Right hindlimb (tissue), 1 donor: Measurements from ENCODE around the gene FAM53A.
A peak's percentile ranks its signal among the peaks of the same experiment; 100 is the strongest.

Experiments used
- DNase-seq: peaks from one replicate; pipeline ENCODE4 v3.0.0-alpha.2; 2018

FAM53A gene

GRCh38 chr4:1637580-1638271 lies 46.4 kb downstream of the FAM53A start:
- DNase-seq: no peak

DNA sequence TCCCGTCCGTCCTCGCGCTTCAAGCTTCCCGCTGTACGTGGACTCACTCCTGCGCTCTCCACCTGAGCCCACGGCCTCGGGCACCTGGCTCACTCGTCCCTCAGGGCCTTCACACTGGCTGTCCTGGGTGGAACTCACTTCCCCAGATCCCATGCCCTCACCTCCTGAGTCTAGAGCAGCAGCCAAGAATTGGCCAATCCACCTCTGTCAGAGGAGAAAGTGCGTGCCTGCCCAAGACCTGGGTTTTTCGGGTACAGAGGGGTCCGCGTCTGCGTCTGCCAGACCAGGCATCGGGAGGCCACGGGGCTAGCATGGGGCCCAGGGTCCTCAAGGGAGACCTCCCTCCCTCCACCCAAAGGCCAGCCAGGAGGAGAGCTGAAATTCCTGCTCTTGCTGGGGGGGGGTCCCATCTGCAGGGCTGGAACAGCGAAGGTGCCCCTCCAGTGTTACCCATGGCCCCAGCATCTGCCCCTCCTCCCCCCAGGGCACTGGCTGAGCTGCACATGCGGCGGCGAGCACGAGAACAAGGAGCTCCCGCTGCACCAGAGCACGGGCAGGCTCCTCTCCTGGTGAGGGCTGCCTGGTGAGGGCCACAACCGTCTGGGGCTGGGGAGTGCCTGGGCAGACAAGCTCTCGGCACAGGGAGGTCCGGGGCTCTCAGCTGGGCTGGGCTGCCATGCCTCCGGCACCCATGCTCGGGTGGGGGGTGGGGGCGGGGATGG lies 47.5 kb downstream of the FAM53A start:
- DNase-seq: no peak

- DNase-seq: no peak
Measured at GRCh38 chr4:1635464-1635863, 48.6 kb downstream of the FAM53A start.

DNA sequence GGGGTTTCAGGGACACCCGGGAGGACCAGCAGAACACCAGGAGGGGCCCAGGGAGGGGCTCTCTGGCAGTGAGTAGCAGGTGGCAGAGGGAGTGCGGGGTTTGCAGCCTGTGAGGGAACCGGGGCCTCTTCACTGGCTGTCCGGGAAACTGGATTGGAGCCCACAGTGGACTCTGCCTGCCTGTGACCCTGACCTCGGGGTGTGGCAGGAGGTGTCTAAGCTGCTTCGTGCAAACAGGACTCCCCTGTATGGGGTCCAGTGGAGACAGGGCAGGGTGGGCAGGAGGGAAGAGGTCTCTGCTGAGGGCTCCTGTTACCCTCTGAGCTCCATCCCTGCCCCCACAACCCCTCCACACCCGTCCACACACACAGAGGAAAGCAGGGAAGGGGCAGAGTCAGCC lies 50.1 kb downstream of the FAM53A start:
- no peak for DNase-seq

GRCh38 chr4:1632109-1633104 lies 51.7 kb downstream of the FAM53A start:
- no peak for DNase-seq

GRCh38 chr4:1631136-1631535 lies 53.0 kb downstream of the FAM53A start:
- no peak for DNase-seq

- no peak for DNase-seq
Measured at GRCh38 chr4:1630266-1630665, 53.8 kb downstream of the FAM53A start.

DNA sequence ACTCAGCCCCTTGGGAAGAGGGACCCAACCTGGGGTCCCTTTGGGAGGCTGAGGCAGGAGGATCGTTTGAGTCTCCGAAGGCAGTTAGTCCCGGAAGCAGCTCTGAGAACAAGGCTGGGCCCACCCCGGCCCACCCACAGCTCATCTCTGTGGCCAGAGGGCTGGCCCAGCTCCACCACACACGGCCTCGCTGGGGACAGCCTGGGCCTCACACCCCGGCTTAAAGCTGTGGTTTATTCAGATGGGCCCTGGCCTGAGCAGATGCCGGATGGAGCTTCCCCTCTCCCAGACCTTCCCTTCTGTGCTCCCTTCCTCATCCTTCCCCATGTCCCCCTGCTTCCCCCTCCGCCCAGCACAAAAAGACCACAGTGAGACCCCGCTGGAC lies 54.4 kb downstream of the FAM53A start:
- no peak for DNase-seq

- DNase-seq: peak; percentile 75
Measured at GRCh38 chr4:1628892-1629698, 55.0 kb downstream of the FAM53A start.

GRCh38 chr4:1627417-1628313 lies 56.4 kb downstream of the FAM53A start:
- no peak for DNase-seq

DNA sequence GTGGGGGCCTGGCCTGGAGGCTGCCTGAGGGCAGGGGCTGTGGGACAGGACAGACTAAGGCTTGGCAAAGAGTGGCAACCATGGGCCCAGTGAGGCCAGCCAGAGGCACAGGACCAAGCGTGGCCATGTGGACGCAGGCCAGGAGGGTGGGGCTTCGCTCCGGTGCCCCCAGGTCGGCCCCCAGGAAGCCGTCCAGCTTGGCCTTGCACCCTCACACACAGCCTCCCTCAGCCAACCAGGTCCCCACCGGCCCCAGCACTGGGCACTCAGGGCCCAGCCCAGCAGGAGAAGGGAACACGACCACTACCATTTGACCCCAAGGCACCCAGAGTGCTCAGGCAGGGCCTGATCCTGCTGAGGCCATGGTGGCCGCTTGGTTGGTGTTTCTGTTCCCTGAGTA lies 57.2 kb downstream of the FAM53A start:
- no peak for DNase-seq

DNA sequence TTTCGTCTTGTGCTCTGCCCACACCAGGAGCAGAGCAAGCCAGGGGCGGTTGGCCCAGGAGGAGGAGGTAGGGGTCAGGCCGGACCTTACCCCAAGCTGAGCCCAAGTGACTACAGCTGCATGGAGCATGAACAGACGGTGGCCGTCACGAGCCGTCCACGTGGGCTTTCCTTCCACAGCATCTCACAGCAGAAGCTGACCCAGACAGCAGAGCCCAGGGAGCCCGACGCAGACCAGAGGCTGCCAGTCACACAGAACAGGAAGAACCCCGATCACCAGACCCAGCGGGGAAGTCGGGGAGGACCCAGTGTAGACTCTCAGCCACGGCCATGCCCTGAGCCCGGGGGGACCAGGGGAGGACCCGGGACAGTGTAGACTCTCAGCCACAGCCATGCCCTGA lies 58.0 kb downstream of the FAM53A start:
- DNase-seq: no peak

GRCh38 chr4:1625600-1626138 lies 58.4 kb downstream of the FAM53A start:
- DNase-seq: no peak

- DNase-seq: no peak
Measured at GRCh38 chr4:1624519-1624910, 59.6 kb downstream of the FAM53A start.

- DNase-seq: no peak
Measured at GRCh38 chr4:1623821-1624518, 60.1 kb downstream of the FAM53A start.

DNA sequence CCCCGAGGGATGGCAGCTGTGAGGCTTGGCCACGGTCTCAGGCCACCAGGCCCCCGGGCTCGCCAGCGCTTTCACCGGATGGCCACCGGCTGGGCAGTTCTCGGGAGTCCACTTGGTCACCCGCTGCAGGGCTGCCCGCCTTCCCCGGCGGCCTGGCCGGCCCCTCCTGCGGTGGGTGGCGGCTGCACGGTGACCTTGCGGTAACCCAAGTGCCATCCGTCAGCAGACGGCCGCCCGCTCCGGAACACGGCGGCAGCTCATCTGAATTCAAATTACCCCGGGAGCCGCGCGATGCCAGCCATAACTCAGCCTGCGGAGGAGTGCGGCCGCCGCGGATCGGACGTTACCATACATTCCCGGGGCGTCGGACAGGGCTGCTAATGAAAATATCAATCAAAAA lies 60.7 kb downstream of the FAM53A start:
- no peak for DNase-seq

DNA sequence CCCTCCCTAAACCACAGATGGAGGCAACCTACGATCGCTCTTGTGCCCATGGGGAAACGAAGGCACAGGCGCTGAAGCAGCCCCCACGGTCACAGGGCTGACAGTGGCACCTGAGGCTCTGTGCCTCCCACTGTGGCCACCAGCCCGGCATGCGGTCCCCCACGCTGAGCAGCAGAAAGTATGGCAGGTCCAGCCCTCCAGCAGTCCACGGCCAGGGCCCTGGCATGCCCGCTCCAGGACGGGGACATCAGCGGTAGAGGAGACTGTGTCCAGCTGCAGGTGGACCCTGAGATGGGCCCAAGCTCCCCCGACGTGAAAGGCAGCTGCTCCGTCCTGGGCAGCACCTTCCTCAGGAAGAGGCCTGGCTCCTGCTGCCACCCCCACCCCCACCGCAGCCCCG lies 61.2 kb downstream of the FAM53A start:
- DNase-seq: no peak

DNA sequence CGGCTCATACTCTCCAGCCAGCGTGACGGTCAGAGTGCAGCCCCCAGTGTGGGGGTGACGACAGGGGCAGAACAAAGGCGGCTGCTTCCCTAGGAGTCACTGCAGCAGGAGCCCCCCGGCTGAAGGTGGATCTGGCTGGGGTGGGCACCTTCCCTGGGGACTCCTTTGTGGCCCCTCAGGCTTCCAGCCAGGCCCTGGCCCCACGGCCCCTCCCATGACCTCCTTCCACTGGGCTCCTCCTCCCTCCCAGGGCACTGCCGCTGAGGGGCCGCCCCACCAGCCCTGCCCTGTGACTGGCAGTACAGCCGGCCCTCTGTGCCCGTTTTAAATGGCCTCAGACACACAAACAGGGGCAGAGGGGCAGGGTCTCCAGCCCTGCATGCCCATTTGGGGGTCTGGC lies 61.9 kb downstream of the FAM53A start:
- DNase-seq: no peak

DNA sequence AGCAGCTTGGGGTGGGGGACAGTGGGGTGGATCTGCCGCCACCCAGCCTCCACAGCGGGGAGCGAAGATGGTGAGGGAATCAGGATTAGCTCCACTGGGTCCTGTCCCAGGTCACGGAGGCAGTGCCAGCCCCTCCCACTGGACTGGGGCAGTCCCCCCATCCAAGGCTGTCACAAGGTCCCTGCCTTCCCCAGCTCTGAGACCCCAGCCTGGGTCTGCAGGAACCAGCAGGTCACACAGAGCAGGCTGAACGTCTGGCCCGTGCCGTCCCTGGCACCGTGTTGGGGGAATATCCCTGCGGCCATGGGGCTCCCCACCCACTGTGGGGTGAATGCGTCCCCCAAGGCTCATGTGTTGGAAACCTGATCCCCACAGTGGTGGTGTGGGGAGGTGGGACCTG lies 62.6 kb downstream of the FAM53A start:
- no peak for DNase-seq

DNA sequence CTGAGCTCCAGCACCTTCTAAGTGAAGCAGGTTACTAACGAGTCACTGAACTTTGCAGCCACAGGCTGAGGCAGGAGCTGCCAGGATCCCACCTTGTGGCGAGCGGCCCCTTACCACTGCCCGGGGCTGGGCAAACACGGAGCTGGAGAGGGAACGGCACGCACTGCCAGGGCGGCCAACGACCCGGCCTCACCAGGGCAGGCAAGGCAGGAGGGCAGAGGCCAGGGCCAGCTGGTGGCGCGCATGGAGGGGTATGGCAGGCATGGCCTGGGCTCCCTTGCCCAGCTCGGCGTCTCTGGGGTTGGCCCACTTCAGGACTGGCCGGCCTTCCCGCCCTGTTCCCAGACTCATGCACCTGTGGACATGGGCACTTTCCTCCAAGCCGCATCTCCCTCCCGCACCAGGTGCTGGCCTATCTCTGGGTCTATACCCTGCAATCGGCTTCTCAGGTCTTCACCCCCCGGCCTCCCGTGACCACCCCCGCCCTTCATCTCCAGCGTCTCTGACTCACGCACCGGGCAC lies 64.9 kb downstream of the FAM53A start:
- no peak for DNase-seq
